ENCODE data around the gene VWC2L. TPM values are rescaled to one million over a fixed set of nuclear protein-coding genes. Genes with fewer than 3 reads are reported as not detected.

VWC2L gene
- total RNA-seq, 1 experiment from 2014 or later: not detected

- DNase-seq (ENCODE audit: low spot score): no peak
- Histone ChIP-seq H3K4me1 (ENCODE audit: insufficient read depth, low read length, poor library complexity, severe bottlenecking) (no peaks in the 10 kb centered on the region), H3K36me3 (ENCODE audit: insufficient read depth, low read length, poor library complexity, severe bottlenecking) (no peaks in the 10 kb centered on the region), H3K9me3 (ENCODE audit: low read depth, low read length, poor library complexity, severe bottlenecking) (no peaks in the 10 kb centered on the region), H3K27me3 (replicated peaks; ENCODE audit: insufficient read depth, low read depth, low read length, poor library complexity) (no peaks in the 10 kb centered on the region), H3K27ac (ENCODE audit: low read depth, low read length, poor library complexity, severe bottlenecking) (no peak overlapping the region), H3K4me3 (ENCODE audit: low read depth, low read length, poor library complexity, severe bottlenecking) (no peak overlapping the region)
- CTCF ChIA-PET: no interaction called here
- TF ChIP-seq CTCF (conservative IDR thresholded peaks at IDR 0.05; ENCODE audit: low read depth, low read length): no peak
- TF ChIP-seq EZH2 (IDR thresholded peaks at IDR 0.05; ENCODE audit: borderline replicate concordance, low read depth, low read length, poor library complexity, severe bottlenecking): no peak
- POLR2A ChIA-PET (ENCODE audit: low non-redundant PET): no interaction called here
- intact Hi-C loops (cut with micrococcal nuclease; ENCODE audit: unreplicated experiment): no loop called here
- BruUV-seq (replicated peaks): no TSS peak
Observed at GRCh38 chr2:214450118-214450894, 39.5 kb downstream of the VWC2L start.

DNA sequence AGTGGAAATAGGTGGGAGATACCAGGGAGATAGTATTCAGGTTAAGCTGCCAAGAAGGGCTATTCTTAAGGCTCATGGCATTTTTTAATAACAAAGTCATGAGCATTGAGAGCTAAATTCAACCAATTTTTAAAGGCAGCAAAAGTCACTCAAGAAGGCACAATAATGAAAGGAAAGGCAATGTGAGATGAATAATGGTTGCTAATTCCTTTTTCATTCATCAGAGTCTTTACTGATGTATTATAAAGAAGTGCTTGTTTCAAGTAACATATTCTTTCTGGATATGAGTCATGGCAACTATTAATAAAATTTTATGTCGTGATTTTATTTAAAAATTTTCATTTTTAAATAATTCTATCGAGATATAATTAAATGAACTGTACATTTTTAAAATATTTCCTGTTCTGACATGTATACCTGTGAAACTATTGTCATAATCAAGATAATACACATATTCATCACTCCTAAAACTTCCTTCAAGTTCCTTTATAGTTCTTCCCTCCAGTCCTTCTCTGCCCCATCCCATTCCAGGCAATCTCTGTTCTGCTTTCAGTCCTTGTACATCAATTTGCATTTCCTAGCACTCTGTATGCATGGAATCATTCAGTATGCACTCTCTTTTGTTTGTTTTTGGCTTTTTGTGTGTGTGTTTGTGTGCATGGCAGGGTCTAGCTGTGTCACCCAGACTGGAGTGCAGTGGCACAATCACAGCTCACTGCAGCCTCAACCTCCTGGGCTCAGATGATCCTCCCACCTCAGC lies 40.8 kb downstream of the VWC2L start:
- ChIA-PET POLR2A (ENCODE audit: low non-redundant PET) (interaction anchor here (0.7 kb wide), 1 partner anchor 1264 kb away, joined by 3 read pairs; no protein-coding TSS in a partner anchor), CTCF (no interaction called here)
- Histone ChIP-seq H3K4me1 (ENCODE audit: insufficient read depth, low read length, poor library complexity, severe bottlenecking) (no peaks in the 10 kb centered on the region), H3K27ac (ENCODE audit: low read depth, low read length, poor library complexity, severe bottlenecking) (no peak overlapping the region), H3K4me3 (ENCODE audit: low read depth, low read length, poor library complexity, severe bottlenecking) (no peak overlapping the region), H3K36me3 (ENCODE audit: insufficient read depth, low read length, poor library complexity, severe bottlenecking) (no peaks in the 10 kb centered on the region), H3K9me3 (ENCODE audit: low read depth, low read length, poor library complexity, severe bottlenecking) (no peaks in the 10 kb centered on the region), H3K27me3 (replicated peaks; ENCODE audit: insufficient read depth, low read depth, low read length, poor library complexity) (no peaks in the 10 kb centered on the region)
- no TSS peak for BruUV-seq (replicated peaks)
- intact Hi-C loops (cut with micrococcal nuclease; ENCODE audit: unreplicated experiment): no loop called here
- no peak for DNase-seq (ENCODE audit: low spot score)
- no peak for TF ChIP-seq CTCF (conservative IDR thresholded peaks at IDR 0.05; ENCODE audit: low read depth, low read length)
- no peak for TF ChIP-seq EZH2 (IDR thresholded peaks at IDR 0.05; ENCODE audit: borderline replicate concordance, low read depth, low read length, poor library complexity, severe bottlenecking)

GRCh38 chr2:214465363-214466146 lies 54.7 kb downstream of the VWC2L start:
- no peak for DNase-seq (ENCODE audit: low spot score)
- intact Hi-C loops (cut with micrococcal nuclease; ENCODE audit: unreplicated experiment): no loop called here
- no peak overlapping the region for H3K4me3 ChIP-seq (ENCODE audit: low read depth, low read length, poor library complexity, severe bottlenecking)

More at GRCh38 chr2:214465363-214466146, 54.7 kb downstream of the VWC2L start:
- ChIA-PET CTCF (no interaction called here), POLR2A (ENCODE audit: low non-redundant PET) (no interaction called here)
- TF ChIP-seq CTCF (conservative IDR thresholded peaks at IDR 0.05; ENCODE audit: low read depth, low read length): no peak
- TF ChIP-seq EZH2 (IDR thresholded peaks at IDR 0.05; ENCODE audit: borderline replicate concordance, low read depth, low read length, poor library complexity, severe bottlenecking): no peak
- Histone ChIP-seq H3K36me3 (ENCODE audit: insufficient read depth, low read length, poor library complexity, severe bottlenecking) (no peaks in the 10 kb centered on the region), H3K27ac (ENCODE audit: low read depth, low read length, poor library complexity, severe bottlenecking) (no peak overlapping the region), H3K27me3 (replicated peaks; ENCODE audit: insufficient read depth, low read depth, low read length, poor library complexity) (no peaks in the 10 kb centered on the region), H3K9me3 (ENCODE audit: low read depth, low read length, poor library complexity, severe bottlenecking) (no peaks in the 10 kb centered on the region), H3K4me1 (ENCODE audit: insufficient read depth, low read length, poor library complexity, severe bottlenecking) (no peaks in the 10 kb centered on the region)
- BruUV-seq (replicated peaks): no TSS peak
